IPS-NIHi7 (cell line): ENCODE results near the gene C17orf50.

ENCODE experiments used
- DNase-seq: peaks from one replicate; pipeline ENCODE4 v3.0.0; 2012; ENCODE audit warnings: mixed read lengths; ENCODE audit errors: extremely low spot score

Gene C17orf50

DNA sequence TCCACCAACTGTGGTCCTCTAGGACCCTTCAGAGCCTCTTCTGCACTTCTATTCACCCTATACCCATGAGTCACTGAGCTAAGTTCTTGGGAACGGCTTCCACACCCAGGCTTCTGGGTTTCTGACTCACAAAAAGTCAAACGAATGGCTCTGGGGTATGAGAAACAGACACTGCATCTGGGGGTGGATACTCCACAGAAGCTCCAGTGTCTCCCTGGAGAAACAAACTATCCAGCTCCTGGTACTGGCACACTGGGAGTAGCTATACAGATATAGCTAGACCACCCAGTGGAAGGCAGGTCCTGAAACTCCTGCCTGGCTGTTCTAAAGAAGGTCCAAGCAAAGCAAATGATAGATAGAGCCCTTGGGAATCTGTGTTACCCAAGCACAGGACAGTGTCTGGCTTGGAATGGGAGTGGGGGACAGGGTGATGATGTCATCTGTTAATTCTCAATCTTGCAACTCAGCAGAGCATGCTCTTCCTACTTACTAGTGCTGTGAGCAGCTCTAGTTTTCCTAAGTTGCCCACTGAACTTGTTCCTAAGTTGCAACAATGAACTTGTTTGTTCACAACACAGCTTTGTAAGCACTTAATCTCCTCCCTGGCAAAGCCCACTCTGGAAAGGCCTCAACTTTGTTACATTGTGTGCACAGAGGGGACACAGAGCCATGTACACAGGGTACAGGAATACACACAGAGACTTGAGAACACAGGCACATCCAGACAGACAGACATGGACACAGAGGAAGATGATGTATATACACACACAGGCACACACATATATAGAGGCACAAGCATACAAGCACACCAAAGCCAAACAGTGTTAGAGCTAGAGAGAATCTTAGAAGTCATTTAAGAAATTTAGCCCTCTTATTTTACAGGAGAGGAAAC, 28.0 kb downstream of the C17orf50 start:
- no peak for DNase-seq

GRCh38 chr17:35790841-35791240, 30.2 kb downstream of the C17orf50 start:
- no peak for DNase-seq

DNA sequence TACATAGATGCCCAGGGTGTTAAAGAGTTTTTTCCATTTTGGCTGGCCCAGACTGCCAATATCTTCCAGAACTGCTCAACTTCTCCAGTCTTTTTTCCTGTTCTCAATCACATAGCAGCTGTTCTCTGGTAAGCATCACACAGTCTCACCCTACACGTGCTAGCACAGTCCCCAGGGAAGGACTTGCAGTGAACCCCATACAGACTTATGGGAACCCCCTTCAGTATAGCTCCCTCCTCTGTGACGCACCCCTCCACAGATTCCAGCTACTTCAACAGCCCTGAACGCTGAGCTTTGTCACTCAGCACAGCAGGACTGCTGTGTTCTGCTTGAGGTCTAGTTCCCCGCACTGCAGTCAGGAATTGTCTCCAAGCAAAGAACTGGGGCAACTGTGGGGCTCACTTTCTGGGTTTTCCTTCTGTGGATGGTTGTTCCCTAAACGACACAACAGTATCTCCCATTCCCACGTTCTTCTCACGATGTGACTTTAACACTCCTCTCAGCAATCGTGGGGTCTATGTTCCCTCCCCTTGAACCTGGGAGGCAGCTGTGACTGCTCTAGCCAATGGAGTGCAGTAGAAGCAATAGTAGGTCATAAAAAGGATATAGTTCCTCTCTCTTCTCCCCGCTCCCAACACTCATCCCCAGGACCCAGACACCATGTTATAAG, 31.1 kb downstream of the C17orf50 start:
- DNase-seq = no peak

GRCh38 chr17:35793257-35793656, 32.6 kb downstream of the C17orf50 start:
- DNase-seq = no peak

DNA sequence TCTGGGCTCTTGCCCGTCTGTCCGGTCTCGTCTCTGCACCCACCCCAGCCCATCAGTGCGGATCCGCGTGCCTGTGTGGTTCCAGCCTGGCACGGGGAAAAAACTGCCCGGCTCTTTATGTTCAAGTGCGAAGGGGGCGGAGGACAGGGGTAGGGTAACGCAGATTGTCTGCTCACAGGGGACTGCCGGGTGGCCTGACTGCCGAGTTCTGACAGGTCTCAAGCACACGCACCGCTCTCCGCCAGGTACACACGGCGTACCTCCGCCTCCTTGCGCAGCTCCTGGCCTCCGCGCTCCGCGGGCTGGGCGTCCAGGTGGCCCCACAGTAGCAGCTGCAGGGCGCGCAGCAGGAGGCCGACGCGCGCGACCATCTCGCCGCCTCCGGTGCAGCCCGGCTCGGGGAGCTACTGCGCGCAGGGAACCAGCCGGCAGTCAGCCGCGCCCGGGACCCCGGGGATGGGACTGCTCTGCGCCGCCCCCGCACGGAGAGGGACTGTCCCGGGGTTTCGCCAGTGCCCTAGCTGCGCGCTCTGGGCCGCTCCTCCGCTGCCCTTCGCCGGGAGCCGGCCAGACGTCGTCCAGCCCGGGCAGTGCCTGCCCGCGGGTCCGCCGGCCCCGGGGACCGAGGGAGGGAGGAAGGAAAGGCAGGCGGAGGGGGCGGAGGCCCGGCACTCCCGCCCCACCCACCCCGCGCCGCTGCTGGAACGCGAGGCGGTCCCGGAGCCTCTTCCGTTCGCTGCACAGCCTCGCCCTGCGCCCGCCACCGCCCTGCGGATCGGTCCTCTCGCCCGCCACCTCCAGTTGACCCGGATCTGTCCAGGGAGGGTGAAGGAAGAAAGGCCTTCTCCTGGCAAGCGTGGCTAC, 34.6 kb downstream of the C17orf50 start, which contains the start of gene MMP28:
Gene MMP28, minus strand, starts transcription at position 635 of the 864 bp plus-strand sequence. Its CDS starts 264 bp downstream, at position 371.
- peak; percentile 65 for DNase-seq

DNA sequence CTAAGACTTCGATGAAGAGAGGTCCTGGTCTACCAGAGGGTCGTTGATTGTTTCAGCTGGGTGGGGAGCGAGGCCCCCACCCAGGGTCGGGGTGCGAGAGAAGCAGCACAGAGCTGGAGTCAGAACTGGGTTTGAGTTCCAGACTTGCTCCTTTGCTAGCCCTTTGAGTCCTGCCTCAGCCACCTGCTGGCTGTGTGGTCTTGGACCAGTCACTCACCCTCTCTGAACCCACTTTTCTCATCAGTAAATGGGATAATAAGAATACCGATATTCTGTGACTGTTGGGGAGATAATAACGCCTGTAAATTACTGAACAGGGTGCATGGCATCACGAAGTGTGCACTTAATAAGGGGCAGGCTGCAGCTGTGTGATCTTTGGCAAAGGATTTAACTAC, 35.2 kb downstream of the C17orf50 start:
- DNase-seq = no peak

DNA sequence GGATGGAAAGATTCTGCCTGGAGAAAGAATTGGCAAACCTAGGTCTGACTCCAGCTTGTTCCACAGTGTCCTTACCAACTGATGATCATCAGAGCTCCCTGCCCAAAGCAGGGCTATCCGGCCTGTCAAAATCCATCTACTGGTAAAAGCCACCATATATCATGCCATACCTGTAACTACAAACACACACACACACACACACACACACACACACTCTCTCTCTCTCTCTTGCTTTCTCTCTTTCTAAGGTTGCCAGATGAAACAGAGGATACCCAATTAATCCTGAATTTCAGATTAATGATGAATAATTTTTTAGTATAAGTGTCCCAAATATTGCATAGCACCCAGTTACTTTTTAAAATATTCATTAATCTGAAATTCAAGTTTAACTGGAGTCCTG, 36.3 kb downstream of the C17orf50 start:
- no peak for DNase-seq

DNA sequence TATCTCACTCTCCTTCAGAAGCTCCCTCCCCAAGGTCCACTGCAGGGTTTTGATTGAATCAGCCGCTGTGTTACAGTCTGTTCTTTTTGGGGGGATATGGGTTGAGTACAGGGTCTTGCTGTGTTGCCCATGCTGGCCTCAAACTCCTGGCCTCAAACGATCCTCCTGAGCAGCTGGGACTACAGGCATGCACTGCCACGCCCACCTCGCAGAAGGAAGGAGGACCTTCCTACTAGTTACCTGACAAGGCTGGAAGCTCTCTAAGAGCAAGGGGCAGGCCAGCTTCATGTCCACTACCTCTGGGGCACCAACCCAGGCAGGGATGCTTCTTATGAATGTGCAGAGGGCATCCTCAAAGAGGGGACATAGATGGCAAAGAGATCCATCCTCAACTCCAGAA, 36.7 kb downstream of the C17orf50 start:
- no peak for DNase-seq

DNA sequence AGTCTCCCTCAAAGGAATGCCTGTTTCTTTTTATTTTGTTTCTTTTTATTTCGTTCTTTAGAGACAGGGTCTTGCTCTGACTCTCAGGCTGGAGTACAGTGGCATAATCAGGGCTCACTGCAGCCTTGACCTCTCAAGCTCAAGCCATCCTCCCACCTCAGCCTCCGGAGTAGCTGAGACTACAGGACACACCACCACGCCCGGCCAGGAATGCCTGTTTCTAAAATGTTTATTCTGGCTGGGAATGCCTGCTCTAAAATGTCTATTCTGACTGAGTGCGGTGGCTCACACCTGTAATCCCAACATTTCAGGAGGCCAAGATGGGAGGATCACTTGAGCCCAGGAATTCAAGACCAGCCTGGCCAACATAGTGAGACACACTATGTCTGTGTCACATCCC, 37.2 kb downstream of the C17orf50 start:
- DNase-seq = no peak

DNA sequence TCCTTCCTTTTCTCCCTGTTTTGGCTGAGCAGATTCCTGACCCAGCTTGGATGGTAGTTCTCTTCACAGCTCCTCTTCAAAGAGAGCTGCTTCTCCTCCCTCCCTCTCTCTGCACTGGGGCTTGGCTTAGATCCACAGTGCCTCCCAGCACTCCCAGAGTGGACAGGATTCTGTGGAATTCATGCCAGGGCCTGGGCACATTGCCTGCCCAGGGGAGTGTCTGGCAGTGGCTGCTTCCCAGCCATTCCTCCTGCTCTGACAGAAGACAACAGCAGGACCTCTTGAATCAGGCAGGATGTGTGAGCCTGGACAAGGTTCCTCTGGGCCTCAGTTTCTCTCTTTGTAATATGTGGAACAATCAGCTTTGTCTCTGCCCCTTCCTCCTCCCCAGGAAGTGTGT, 39.3 kb downstream of the C17orf50 start:
- DNase-seq = no peak

DNA sequence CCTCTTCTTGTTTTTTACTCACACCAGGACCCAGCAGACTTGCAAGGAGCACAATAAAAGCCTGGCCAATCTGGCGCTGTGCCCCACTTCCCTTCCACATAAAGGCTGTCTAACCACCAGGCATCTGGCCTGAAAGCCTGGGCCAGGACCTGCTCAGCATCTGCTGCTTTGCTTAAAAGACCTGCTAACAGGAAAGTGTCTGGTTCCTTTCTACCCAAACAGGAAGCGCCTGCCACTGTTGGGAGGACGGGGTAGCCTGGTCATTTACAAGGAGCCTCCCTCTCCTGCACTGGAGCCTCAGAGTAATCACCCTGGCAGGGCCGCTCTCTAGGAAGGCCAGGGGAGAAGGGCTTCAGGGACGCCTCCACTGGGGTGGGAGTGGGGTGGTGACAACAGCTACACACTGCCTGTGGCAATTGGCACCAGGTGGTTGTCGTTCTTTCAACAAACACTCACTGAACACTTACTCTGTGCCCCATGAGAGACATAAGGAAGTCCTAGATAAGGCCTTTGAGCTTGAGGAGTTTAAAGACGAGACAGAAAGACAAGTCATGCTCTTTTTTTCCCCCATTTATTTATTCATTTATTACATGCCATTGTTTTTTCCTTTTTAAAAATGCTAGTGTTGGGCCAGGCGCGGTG, 41.0 kb downstream of the C17orf50 start:
- DNase-seq = no peak

DNA sequence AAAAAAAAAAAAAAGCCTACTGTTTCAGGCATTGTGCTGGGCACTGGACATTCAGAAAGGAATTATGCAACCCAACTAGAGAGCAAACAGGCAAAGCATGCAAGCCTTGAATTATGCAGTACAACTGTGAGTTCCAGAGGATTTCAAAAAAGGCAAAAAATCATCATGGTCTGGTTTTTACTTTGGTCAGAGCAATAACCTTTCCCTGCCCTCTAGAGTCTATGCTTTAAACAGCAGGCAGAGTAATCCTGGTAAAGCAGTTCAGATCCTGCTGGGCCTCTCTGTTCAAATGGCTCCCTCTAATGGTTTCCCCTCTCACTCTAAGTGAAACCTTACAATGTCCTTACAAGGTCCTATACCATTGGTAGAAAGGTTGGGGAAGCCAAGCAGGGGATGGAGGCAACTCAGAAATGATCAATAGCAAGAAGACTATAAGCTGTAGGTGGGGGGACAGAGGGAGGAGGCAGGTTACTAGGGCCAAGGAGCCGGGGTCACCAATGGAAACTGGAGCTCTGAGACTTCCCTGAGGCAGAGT, 44.0 kb downstream of the C17orf50 start:
- DNase-seq = peak; percentile 89

- DNase-seq = no peak
These were observed 46.9 kb downstream of the C17orf50 start for GRCh38 chr17:35807371-35808144.

GRCh38 chr17:35808240-35808961, 47.7 kb downstream of the C17orf50 start:
- no peak for DNase-seq

- DNase-seq = peak; percentile 96
These were observed 48.5 kb downstream of the C17orf50 start, which contains the start of gene TAF15 for GRCh38 chr17:35808962-35809854. Gene TAF15, plus strand, starts transcription at chr17:35809484. Its CDS starts 86 bp downstream, at chr17:35809570.

DNA sequence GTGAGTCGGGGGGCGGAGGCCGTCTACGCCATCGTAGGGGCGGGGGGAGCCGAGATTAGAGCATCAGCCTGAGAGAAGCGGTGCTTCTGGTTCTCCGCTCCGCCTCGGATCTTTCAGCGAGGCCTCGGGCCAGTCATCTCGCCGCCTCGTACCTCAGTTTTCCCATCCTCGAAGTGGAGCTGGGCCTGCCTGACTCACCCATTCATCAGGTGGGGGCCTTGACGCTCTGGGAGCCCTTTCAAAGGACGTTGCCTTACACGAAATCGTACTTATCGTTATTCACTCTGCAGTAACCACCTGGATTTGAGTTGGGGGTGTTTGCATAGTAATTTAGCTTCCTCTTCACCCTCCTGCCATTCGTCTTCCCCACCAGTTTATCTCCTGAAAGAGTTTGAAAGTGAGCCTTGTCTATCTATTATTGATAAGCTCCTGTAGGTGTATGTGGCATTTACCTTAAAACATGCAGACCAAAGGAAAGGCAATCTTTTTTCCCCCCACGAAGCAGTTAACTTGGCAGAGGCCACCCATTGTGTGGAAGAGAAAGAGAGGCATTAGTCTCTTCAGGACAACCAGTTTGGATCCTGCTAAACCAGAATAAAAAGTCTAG, 49.3 kb downstream of the C17orf50 start:
- no peak for DNase-seq

DNA sequence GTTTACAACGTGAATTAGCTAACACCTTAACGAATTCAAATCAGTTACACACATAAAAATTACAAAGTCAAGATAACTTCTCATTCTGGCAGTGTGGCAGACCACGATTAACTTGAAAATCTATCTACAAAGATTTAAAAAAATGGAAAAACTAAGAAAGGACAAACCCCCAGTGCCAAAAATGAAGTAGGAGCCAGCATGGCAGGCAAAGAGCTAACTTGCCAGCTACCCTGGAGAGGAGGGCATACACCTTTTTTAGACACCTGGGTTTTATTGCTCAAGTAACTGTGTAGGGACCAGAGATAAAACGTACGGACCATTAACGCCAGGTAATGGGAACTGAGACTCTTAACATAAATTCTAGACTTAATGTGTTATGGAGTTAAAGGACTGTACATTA, 51.1 kb downstream of the C17orf50 start:
- no peak for DNase-seq

DNA sequence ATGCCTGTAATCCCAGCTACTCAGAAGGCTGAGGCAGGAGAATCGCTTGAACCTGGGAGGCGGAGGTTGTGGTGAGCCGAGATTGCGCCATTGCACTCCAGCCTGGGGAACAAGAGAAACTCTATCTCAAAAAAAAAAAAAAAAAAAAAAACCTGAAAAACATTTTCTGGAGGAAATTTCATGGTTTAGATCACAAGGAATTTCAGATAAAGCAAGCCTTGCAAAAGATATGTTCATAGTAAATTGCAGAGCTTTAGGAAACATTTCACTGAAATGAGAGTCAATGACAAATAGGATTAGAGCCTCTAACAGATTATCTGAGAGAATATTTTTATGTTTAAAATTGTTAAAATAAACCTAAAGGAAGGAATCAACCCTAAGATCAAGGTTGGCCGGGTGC, 51.8 kb downstream of the C17orf50 start:
- DNase-seq = no peak
